Measurements from ENCODE around the gene EPG5.

Gene EPG5

DNA sequence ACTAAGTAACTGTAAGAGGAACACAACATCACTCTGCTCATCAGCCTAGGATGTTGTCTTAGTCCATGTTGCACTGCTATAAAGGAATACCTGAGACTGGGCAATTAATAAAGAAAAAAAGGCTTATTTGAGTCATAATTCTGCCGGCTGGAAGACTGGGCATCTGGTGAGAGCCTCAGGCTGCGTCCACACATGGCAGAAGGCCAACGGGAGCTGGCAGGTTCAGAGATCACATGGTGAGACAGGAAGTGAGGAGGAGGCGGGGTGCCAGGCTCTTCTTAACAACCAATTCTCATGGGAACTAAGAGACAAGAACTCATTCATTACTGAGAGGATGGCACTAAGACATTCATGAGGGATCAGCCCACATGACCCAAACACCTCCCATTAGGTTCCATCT lies 46.8 kb downstream of the EPG5 start:
- no peak for DNase-seq (ENCODE audit: low spot score)

DNA sequence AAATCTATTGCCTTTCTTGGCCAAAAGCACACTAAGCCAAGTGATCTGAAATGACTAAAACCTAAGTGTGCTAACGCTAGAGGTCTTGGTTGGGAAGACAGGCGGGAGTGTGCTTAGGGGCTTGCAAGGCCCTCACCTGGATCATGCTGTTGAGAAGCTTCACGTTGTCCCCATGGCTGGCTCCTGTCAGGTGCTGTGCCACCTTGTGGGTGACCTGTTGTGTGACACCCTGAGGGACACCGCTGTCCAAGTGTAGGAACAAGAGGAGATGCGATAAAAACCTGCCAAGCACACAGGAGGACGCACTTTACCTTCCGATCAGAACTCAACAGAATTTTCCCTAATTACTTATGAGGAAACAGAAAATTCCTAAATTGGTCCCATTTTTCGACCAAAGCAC lies 50.8 kb downstream of the EPG5 start:
- no peak for DNase-seq (ENCODE audit: low spot score)

- DNase-seq (ENCODE audit: low spot score), result no peak
Observed at GRCh38 chr18:45913276-45913675, 53.9 kb downstream of the EPG5 start.

GRCh38 chr18:45910405-45911023 lies 56.6 kb downstream of the EPG5 start:
- peak; percentile 58 for DNase-seq (ENCODE audit: low spot score)

- DNase-seq (ENCODE audit: low spot score), result no peak
Observed at GRCh38 chr18:45901654-45902210, 65.4 kb downstream of the EPG5 start.

DNA sequence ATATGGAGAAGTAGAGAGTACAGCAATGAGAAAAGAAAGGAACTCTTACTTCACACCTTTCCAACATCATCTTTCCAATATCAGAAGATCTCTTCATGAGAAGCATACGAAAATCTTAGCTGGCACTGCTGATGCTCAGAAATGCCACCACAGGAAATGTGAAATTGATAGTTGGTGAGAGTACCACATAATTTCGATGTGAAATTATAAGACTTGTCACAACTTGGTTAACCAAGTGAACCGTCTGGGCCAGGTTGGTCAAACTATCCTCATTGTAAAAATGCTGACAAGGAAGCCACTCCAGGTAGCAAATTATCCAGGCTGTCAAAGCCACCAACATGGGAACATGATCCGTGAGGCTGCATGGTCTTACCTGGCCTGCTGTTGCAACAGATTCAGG lies 66.5 kb downstream of the EPG5 start:
- DNase-seq (ENCODE audit: low spot score), result no peak

DNA sequence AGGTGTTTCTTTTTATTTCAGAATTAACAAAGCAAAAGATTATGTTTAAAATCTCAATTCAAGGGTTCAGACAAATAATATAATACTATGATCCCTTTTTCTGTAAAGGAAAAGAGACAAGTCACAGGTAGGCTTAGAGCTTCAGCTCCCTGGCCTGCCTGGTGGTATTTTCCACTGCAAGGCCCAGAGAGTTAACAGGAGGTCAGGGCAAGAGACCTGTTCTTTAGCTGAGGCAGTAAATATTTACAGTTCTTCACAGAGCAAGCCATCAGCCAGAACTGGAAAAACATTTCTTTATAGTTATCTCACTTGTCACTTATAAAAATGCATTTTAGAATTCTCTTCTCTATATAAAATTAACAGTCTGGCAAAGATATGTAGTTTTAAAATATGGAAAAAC lies 70.1 kb downstream of the EPG5 start:
- no peak for DNase-seq (ENCODE audit: low spot score)

DNA sequence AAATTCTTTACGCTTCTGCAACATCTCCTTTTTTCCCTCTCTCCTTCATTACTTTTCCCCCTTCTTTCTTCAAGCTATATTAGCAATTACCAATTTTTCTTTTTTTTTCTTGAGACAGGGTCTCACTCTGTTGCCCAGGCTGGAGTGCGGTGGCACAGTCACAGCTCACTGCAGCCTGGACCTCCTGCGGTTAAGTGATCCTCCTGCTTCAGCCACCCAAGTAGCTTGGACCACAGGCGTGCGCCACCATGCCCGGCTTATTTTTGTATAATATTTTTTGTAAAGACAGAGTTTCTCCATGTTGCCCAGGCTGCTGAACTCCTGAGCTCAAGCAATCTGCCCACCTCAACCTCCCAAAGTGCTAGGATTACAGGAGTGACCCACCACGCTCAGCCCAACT lies 70.7 kb downstream of the EPG5 start:
- DNase-seq (ENCODE audit: low spot score), result no peak

- DNase-seq (ENCODE audit: low spot score), result no peak
Observed at GRCh38 chr18:45895339-45895738, 71.8 kb downstream of the EPG5 start.

GRCh38 chr18:45894818-45895217 lies 72.3 kb downstream of the EPG5 start:
- no peak for DNase-seq (ENCODE audit: low spot score)

- no peak for DNase-seq (ENCODE audit: low spot score)
Observed at GRCh38 chr18:45891806-45892205, 75.3 kb downstream of the EPG5 start.

DNA sequence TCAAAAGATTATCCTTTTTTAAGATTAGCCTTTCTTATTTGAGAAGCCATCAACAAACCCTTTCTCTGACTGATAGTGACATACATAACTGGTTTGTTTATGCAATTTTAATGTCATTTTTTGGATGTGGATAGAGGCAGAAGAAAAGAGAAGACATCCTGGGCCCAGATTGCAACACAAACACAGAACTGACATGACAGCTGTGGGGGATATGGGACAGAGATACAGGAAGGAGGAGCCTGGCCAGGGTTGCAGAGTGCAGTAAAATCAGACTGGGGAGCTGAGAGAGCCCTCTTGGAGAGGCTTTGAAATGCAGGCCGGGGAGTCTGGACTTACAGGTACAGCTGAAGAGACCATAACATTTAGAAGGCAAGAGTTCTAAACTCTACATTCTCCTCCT lies 76.5 kb downstream of the EPG5 start:
- no peak for DNase-seq (ENCODE audit: low spot score)

- no peak for DNase-seq (ENCODE audit: low spot score)
Observed at GRCh38 chr18:45889419-45890064, 77.6 kb downstream of the EPG5 start.

GRCh38 chr18:45887585-45887984 lies 79.5 kb downstream of the EPG5 start:
- no peak for DNase-seq (ENCODE audit: low spot score)

DNA sequence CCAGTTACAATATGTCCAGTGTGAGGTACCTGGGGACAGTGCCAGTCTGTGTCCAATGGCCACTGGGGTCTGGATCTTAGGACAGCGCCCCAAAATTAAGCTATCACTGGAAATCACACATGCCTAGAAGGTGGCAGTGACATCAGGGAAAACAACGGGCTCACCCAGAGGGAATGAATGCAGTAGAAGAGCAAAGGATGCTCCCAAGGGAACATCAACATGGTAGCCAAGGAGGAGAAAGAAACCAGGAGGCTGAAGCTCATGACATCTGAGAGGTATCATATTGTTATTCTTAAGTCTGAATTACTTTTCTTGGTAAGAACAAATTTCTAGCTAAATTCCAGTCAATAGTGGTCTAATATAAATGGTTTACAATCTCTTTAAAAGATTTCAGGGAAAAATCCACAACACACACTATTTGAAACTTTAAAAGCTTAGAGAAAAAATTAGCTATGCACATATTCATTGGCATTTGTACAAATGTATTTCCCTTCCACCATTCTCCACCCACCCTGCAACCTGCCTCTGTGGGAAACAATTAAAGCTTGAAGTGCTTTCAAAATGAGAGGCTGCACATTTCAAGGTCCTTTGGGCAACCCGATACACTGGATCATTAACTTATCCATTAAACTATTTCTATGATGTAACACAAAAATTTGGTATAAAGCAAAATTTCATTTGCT lies 86.1 kb downstream of the EPG5 start:
- no peak for DNase-seq (ENCODE audit: low spot score)

- DNase-seq (ENCODE audit: low spot score), result peak; percentile 77
Observed at GRCh38 chr18:45879681-45880655, 87.2 kb downstream of the EPG5 start.

- DNase-seq (ENCODE audit: low spot score), result no peak
Observed at GRCh38 chr18:45877403-45877802, 89.7 kb downstream of the EPG5 start.

GRCh38 chr18:45876161-45876560 lies 91.0 kb downstream of the EPG5 start:
- no peak for DNase-seq (ENCODE audit: low spot score)

DNA sequence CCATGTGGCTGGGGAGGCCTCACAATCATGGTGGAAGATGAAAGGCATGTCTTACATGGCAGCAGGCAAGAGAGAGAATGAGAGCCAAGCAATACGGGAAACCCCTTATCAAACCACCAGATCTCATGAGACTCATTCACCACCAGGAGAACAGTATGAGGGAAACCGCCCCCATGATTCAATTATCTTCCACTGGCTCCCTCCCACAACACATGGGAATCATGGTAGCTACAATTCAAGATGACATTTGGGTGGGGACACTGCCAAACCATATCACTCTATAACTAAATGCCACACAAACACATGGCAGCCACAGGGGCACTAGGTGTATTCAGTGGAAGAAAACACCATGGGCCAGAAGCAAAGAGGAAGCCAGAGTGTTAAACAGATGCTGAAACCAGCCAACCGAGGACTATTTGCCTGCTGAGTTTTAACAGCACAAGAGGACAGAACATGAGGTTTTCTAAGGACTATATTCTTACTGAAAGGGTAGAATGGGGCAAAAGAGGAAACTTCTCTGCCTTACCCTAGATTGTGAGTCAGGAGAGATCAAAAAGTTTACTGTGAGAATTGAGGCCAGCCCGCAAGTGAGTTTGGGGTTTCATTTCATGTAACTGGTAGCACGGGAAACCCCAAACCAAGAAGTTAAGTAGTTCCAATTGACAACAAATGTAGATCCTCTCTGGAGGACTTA lies 92.5 kb downstream of the EPG5 start:
- DNase-seq (ENCODE audit: low spot score), result peak; percentile 52

DNA sequence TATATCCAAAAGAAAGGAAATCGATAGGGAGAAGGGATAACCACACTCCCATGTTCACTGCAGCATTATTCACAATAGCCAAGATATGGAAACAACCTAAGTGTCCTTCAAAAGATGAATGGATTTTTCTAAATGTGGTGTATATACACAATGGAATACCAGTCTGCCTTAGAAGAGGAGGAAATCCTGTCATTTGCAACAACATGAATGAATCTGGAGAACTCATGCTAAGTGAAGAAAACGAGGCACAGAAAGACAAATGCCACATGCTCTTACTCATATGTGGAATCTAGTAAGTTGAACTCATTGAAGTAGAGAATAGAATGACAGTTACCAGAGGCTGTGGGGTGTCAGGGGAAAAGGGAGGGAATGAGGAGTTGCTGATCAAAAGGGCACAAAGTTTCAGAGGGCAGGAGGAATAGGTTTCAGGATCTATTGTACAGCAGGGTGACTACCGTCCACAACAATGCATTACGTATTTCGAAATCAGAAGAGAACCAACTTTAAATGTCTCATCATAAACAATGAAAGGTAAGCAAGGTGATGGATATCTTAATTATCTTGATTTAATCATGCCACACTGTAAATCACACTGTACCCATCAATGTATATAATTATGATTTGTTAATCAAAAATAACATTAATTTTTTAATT lies 95.6 kb downstream of the EPG5 start:
- DNase-seq (ENCODE audit: low spot score), result no peak

DNA sequence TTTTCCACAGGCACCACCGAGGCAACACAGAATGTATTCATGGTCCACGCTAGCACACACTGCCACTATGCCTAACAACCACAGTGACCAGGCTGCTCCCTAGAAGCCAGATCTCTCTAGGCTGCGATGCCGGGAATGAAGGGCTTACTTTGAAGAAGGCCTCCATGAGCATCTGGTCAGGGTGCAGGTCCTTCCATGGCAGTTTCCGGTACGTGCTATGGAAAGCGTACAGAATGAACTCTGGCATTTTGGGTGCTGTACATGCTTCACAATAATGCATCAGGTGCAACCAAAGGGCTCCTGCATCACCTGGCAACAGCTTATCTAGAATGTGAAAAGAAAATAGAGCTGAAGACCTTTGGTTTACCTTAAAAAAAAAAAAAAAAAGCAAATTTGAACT lies 96.7 kb downstream of the EPG5 start:
- no peak for DNase-seq (ENCODE audit: low spot score)

Measured in germinal center (tissue), 1 donor.